ENCODE data around the gene MAST3. TPM values are rescaled to one million over a fixed set of nuclear protein-coding genes. Genes with fewer than 3 reads are reported as not detected.

MAST3 gene
- total RNA-seq, 4 donors from 2014 or later, result 47.8 to 56.3 (median 52.0) TPM

DNA sequence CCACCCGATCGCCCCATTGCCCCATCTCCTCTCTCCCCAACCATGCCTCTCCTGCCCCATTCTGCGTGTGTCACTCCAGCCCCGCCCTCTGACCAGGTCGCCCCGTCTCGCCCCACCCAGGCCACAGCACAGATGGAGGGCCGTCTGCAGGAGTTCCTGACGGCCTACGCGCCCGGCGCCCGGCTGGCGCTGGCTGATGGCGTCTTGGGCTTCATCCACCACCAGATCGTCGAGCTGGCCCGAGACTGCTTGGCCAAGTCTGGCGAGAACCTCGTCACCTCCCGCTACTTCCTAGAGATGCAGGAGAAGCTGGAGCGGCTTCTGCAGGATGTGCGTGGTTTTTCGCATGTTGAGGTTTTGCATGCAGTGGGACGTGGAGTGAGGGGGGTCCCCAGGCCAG lies 26.2 kb downstream of the MAST3 start:
- Histone ChIP-seq H3K4me1 (peaks cover under 1 to 10% (median 7%) of the 10 kb centered on the region in 4 donors), H3K36me3 (peaks cover 0 to 71% (median 0%) of the 10 kb centered on the region in 3 donors), H3K27me3 (no peaks in the 10 kb centered on the region), H3K27ac (no peak overlapping the region), H3K9me3 (no peaks in the 10 kb centered on the region), H3K4me3 (no peak overlapping the region)
- no peak for TF ChIP-seq POLR2A (IDR thresholded peaks at IDR 0.05)
- TF ChIP-seq, protein P1, sequence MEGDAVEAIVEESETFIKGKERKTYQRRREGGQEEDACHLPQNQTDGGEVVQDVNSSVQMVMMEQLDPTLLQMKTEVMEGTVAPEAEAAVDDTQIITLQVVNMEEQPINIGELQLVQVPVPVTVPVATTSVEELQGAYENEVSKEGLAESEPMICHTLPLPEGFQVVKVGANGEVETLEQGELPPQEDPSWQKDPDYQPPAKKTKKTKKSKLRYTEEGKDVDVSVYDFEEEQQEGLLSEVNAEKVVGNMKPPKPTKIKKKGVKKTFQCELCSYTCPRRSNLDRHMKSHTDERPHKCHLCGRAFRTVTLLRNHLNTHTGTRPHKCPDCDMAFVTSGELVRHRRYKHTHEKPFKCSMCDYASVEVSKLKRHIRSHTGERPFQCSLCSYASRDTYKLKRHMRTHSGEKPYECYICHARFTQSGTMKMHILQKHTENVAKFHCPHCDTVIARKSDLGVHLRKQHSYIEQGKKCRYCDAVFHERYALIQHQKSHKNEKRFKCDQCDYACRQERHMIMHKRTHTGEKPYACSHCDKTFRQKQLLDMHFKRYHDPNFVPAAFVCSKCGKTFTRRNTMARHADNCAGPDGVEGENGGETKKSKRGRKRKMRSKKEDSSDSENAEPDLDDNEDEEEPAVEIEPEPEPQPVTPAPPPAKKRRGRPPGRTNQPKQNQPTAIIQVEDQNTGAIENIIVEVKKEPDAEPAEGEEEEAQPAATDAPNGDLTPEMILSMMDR (IDR thresholded peaks at IDR 0.05), result no peak
- no peak for DNase-seq

DNA sequence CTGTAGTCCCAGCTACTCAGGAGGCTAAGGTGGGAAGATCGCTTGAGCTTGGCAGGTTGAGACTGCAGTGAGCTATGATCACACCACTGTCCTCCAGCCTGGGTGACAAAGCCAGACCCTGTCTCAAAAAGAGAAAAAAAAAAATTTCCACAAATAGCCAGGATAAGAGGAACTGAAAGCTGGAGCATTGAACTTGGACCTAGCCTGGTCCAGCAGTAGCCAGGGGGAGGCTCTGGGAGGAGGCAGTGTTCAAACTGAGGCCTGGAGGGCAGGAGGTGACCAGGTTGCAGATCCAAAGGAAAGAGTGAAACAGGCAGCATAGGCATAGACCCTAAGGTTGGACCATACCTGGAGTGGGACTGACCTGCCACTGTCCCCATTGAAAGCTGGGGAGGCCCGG lies 28.5 kb downstream of the MAST3 start:
- peaks cover 0 to 93% (median 0%) of the 10 kb centered on the region in 3 donors for H3K36me3 ChIP-seq

DNA sequence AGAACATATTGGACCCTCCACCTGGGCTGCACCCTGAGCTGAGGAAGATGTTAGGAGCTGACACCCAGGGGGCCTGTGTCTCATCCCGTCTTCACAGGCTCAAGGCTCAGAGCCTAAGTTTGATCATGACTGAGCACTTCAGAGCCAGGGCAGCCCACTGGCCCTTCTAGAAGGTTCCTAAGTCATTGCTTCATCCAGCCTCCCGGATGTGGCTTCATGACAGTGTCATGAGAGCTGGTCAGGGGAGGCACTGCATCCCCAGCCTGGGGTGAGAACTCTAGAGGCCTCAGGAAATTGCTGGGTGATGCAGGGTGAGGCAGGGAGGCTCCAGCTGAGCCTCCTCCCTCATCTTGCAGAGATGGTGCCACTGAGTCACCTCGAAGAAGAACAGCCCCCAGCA lies 30.5 kb downstream of the MAST3 start:
- Histone ChIP-seq H3K36me3 (peaks cover 0 to 95% (median 0%) of the 10 kb centered on the region in 3 donors), H3K4me3 (no peak overlapping the region), H3K27ac (no peak overlapping the region), H3K27me3 (no peaks in the 10 kb centered on the region), H3K4me1 (no peaks in the 10 kb centered on the region), H3K9me3 (no peaks in the 10 kb centered on the region)
- TF ChIP-seq, protein P1 (IDR thresholded peaks at IDR 0.05), result no peak
- TF ChIP-seq POLR2A (IDR thresholded peaks at IDR 0.05), result no peak
- no peak for DNase-seq

More for the DNA sequence above, 28.5 kb downstream of the MAST3 start:
- no peak for TF ChIP-seq POLR2A (IDR thresholded peaks at IDR 0.05)
- TF ChIP-seq, protein P1 (IDR thresholded peaks at IDR 0.05), result no peak
- Histone ChIP-seq H3K27me3 (no peaks in the 10 kb centered on the region), H3K4me3 (no peak overlapping the region), H3K9me3 (no peaks in the 10 kb centered on the region), H3K27ac (no peak overlapping the region), H3K4me1 (no peaks in the 10 kb centered on the region)
- DNase-seq, result no peak

DNA sequence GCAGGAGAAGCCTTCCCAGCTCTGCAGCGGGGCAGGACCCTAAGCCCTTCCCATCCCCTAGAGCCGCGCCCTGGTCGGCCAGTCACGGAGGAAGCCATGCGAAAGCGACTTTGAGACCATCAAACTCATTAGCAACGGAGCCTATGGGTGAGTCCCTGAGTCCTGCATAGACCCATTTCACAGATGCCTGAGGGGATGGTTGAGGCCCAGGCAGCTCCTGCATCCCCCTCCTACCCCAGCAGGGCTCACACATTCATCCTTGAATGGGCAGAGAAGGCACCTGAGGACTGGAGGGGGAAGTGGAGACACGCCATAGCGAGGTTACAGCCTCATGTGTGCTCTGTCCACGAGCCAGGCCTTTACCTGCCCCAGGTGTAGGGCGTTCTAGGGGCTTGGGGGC lies 31.2 kb downstream of the MAST3 start:
- H3K27me3 ChIP-seq, result no peaks in the 10 kb centered on the region
- H3K36me3 ChIP-seq, result peaks cover 0 to 95% (median 0%) of the 10 kb centered on the region in 3 donors
- TF ChIP-seq, protein P1 (IDR thresholded peaks at IDR 0.05), result no peak
- TF ChIP-seq POLR2A (IDR thresholded peaks at IDR 0.05), result no peak
- H3K27ac ChIP-seq, result no peak overlapping the region
- DNase-seq, result no peak
- no peaks in the 10 kb centered on the region for H3K9me3 ChIP-seq
- no peaks in the 10 kb centered on the region for H3K4me1 ChIP-seq
- H3K4me3 ChIP-seq, result no peak overlapping the region

DNA sequence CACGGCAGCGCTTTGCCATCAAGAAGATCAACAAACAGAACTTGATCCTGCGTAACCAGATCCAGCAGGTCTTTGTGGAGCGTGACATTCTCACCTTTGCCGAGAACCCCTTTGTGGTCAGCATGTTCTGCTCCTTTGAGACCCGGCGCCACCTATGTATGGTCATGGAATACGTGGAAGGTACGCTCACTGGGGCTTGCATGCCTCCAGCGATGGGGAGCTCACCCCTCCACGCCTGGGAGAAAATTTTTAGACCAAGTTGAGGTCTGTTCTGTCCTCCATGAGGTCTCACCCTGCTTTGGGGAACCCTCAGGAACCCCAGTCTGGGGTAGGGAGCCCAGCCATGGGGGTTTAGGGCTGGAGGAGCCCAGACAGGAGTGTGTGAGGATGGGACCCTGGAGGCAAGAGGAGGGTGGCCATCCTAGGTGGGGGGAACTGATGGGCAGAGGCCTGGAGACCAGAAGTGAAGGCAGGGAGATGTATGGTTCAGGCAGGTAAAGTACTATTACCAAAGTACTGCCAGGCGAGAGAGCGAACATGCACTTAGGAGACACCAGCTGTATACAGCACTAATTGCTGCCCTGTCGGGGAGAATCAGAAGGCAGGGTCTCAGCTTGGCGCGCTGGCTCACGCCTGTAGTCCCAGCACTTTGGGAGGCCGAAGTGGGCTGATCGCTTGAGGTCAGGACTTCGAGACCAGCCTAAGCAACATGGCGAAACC lies 33.1 kb downstream of the MAST3 start:
- Histone ChIP-seq H3K36me3 (peaks cover 0 to 88% (median 0%) of the 10 kb centered on the region in 3 donors), H3K4me1 (no peaks in the 10 kb centered on the region), H3K9me3 (no peaks in the 10 kb centered on the region), H3K27me3 (no peaks in the 10 kb centered on the region), H3K27ac (no peak overlapping the region), H3K4me3 (no peak overlapping the region)
- no peak for DNase-seq
- TF ChIP-seq POLR2A (IDR thresholded peaks at IDR 0.05), result no peak
- TF ChIP-seq, protein P1 (IDR thresholded peaks at IDR 0.05), result no peak
